Measurements from ENCODE around the gene HDAC10. TPM values are rescaled to one million over a fixed set of nuclear protein-coding genes. Genes with fewer than 3 reads are reported as not detected.

HDAC10 gene
- polyA plus RNA-seq, 1 of the 3 experiments (the other 2 are of a cell fraction), result 51.9 TPM

DNA sequence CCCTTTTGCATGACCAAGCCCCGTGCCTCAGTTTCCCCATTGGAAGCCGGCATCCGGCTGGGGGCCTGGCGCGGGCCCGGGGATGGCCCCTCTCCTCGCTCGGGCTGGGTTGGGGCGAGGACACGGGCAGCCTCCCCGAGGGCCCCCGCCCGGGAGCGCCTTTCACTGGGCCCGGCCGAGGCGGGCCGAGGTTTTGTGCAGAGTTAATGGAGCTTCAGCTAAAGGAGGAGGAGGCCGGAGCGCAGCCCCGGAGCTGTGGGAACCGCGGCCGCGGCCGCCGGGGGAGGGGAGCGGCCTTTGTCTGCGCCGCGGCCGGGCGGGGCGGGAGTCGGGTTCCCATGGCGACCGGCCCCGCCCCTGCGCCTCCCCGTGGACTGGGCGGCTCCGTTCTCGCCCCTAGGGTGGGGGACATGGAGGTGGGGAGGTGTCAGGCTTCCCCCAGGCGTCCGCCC, 20.5 kb upstream of the HDAC10 start (continued):
- TF ChIP-seq, protein P1, sequence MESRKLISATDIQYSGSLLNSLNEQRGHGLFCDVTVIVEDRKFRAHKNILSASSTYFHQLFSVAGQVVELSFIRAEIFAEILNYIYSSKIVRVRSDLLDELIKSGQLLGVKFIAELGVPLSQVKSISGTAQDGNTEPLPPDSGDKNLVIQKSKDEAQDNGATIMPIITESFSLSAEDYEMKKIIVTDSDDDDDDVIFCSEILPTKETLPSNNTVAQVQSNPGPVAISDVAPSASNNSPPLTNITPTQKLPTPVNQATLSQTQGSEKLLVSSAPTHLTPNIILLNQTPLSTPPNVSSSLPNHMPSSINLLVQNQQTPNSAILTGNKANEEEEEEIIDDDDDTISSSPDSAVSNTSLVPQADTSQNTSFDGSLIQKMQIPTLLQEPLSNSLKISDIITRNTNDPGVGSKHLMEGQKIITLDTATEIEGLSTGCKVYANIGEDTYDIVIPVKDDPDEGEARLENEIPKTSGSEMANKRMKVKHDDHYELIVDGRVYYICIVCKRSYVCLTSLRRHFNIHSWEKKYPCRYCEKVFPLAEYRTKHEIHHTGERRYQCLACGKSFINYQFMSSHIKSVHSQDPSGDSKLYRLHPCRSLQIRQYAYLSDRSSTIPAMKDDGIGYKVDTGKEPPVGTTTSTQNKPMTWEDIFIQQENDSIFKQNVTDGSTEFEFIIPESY (IDR thresholded peaks at IDR 0.05; ENCODE audit: borderline replicate concordance, low read depth), result no peak
- TF ChIP-seq RFX5 (IDR thresholded peaks at IDR 0.05; ENCODE audit: low read length), result no peak

DNA sequence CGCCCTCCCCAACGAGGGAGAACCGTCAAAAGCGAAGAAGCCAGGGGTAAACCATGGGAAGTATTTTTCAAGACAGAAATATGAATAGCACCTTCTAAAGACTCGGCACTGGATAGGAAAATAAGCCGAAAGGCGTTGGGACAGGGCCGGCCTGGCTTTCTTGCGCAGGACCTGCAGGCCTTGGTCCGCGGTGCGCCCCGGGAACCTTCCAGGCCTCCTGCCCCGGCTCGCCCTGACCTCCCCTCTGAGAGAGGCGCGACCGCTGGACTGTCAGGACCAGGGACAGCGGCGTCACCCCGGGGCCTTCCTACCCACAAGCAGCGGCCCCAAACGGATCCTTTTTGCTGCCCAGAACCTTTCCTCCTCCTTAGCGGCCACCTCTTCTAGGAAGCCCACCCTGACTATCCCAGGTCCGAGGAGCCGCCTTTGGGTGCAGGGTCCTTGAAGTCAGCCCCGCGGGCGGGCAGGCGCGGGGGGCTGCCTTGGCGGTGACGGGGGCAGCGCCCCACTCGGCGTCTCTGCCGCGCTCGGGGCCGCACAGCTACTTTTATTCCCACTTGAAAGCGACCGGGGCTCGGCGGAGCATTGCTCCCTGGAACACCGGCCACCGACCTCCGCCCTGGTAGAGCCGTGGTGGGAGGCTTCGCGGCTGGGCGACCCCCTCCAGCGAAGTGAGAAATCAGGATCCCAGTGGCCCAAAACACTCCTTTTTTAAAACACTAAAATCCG, 19.8 kb upstream of the HDAC10 start:
- WGBS (ENCODE audit: low lambda C conversion rate), result 5% methylated on average over 28 of the region's 53 CpGs
- CTCF ChIA-PET, result interaction anchor here (1.2 to 11.4 kb wide), 6 partner anchors 8 to 71 kb away, joined by 4 to 101 read pairs (median 42); partner anchors contain the start of genes DENND6B, HDAC10, MAPK12 and PPP6R2

More for the DNA sequence above, 19.8 kb upstream of the HDAC10 start:
- TF ChIP-seq, protein P2, sequence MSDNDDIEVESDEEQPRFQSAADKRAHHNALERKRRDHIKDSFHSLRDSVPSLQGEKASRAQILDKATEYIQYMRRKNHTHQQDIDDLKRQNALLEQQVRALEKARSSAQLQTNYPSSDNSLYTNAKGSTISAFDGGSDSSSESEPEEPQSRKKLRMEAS (IDR thresholded peaks at IDR 0.05; ENCODE audit: low read depth), result peak; percentile 22; the same call in 1 of the 2 replicates
- TF ChIP-seq MEF2A (IDR thresholded peaks at IDR 0.05; ENCODE audit: borderline replicate concordance, low read depth) (no peak), SIN3A (IDR thresholded peaks at IDR 0.05; ENCODE audit: borderline replicate concordance, low read depth, low read length) (0 out of 2 replicates have a peak, but pooled peaks have one; percentile 38), YY1 (IDR thresholded peaks at IDR 0.05; ENCODE audit: low read depth) (no peak), POLR2AphosphoS5 (IDR thresholded peaks at IDR 0.05; ENCODE audit: low read depth, low read length) (0 out of 2 replicates have a peak, but pooled peaks have one; percentile 0), ELF1 (IDR thresholded peaks at IDR 0.05) (no peak), MXI1 (IDR thresholded peaks at IDR 0.05; ENCODE audit: low read depth, low read length) (no peak)
- TF ChIP-seq, protein P3, sequence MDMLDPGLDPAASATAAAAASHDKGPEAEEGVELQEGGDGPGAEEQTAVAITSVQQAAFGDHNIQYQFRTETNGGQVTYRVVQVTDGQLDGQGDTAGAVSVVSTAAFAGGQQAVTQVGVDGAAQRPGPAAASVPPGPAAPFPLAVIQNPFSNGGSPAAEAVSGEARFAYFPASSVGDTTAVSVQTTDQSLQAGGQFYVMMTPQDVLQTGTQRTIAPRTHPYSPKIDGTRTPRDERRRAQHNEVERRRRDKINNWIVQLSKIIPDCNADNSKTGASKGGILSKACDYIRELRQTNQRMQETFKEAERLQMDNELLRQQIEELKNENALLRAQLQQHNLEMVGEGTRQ (IDR thresholded peaks at IDR 0.05; ENCODE audit: borderline replicate concordance, low read depth, low read length), result no peak
- TF ChIP-seq, protein P1 (IDR thresholded peaks at IDR 0.05; ENCODE audit: borderline replicate concordance, low read depth), result no peak
- TF ChIP-seq, protein P4, sequence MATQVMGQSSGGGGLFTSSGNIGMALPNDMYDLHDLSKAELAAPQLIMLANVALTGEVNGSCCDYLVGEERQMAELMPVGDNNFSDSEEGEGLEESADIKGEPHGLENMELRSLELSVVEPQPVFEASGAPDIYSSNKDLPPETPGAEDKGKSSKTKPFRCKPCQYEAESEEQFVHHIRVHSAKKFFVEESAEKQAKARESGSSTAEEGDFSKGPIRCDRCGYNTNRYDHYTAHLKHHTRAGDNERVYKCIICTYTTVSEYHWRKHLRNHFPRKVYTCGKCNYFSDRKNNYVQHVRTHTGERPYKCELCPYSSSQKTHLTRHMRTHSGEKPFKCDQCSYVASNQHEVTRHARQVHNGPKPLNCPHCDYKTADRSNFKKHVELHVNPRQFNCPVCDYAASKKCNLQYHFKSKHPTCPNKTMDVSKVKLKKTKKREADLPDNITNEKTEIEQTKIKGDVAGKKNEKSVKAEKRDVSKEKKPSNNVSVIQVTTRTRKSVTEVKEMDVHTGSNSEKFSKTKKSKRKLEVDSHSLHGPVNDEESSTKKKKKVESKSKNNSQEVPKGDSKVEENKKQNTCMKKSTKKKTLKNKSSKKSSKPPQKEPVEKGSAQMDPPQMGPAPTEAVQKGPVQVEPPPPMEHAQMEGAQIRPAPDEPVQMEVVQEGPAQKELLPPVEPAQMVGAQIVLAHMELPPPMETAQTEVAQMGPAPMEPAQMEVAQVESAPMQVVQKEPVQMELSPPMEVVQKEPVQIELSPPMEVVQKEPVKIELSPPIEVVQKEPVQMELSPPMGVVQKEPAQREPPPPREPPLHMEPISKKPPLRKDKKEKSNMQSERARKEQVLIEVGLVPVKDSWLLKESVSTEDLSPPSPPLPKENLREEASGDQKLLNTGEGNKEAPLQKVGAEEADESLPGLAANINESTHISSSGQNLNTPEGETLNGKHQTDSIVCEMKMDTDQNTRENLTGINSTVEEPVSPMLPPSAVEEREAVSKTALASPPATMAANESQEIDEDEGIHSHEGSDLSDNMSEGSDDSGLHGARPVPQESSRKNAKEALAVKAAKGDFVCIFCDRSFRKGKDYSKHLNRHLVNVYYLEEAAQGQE (IDR thresholded peaks at IDR 0.05; ENCODE audit: low read depth, low read length), result peak; percentile 97
- TF ChIP-seq, protein P5, sequence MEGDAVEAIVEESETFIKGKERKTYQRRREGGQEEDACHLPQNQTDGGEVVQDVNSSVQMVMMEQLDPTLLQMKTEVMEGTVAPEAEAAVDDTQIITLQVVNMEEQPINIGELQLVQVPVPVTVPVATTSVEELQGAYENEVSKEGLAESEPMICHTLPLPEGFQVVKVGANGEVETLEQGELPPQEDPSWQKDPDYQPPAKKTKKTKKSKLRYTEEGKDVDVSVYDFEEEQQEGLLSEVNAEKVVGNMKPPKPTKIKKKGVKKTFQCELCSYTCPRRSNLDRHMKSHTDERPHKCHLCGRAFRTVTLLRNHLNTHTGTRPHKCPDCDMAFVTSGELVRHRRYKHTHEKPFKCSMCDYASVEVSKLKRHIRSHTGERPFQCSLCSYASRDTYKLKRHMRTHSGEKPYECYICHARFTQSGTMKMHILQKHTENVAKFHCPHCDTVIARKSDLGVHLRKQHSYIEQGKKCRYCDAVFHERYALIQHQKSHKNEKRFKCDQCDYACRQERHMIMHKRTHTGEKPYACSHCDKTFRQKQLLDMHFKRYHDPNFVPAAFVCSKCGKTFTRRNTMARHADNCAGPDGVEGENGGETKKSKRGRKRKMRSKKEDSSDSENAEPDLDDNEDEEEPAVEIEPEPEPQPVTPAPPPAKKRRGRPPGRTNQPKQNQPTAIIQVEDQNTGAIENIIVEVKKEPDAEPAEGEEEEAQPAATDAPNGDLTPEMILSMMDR (IDR thresholded peaks at IDR 0.05), result 0 out of 2 replicates have a peak, but pooled peaks have one; percentile 11
- Histone ChIP-seq H3F3A (replicated peaks; ENCODE audit: insufficient read depth) (peaks cover 34% of the 10 kb centered on the region), H4K20me1 (ENCODE audit: insufficient read depth) (peaks cover 24% of the 10 kb centered on the region; the same call in 1 of the 2 replicates), H3K4me1 (ENCODE audit: control insufficient read depth in 1 of 2, insufficient read depth in 2 of 2, low read depth in 1 of 2, low read length in 1 of 2) (peaks cover 7 to 23% of the 10 kb centered on the region in 2 experiments; a peak in 2 of 4 replicates), H3K9ac (peak overlapping the region; percentile 66), H3K9me2 (no peaks in the 10 kb centered on the region), H3K79me2 (ENCODE audit: insufficient read depth) (no peaks in the 10 kb centered on the region), H3K4me2 (peak overlapping the region; percentile 98), H3K9me3 (no peaks in the 10 kb centered on the region), H2AFZ (ENCODE audit: low read depth) (no peak overlapping the region), H3K27ac (ENCODE audit: low read depth in 2 of 2, low read length in 1 of 2) (peak overlapping the region; percentile 53 to 85; a peak in 3 of 4 replicates), H3K4me3 (ENCODE audit: low read depth in 2 of 2, low read length in 1 of 2) (peak overlapping the region; percentile 60 to 71), H3K27me3 (ENCODE audit: insufficient read depth) (no peaks in the 10 kb centered on the region), H3K36me3 (replicated peaks in 1 of 2; ENCODE audit: control insufficient read depth in 1 of 2, insufficient read depth in 2 of 2, low read length in 1 of 2) (peaks cover 5 to 25% of the 10 kb centered on the region in 2 experiments)
- POLR2A ChIA-PET, result no interaction called here
- peak; percentile 72 for DNase-seq
